CD14-positive monocyte (primary cell): ENCODE measurements around the gene CUTA. TPM values are rescaled to one million over a fixed set of nuclear protein-coding genes. Genes with fewer than 3 reads are reported as not detected.

Experiments used
- DNase-seq, 3 donors: peaks; one replicate each; pipeline ENCODE4 v3.0.0-alpha.2; 2011 to 2022
- H2AFZ ChIP-seq: 2 replicates; pipeline ENCODE4 v1.6.0; 2012; ENCODE audit warnings: mild to moderate bottlenecking, low read depth, low read length, inconsistent platforms; ENCODE audit not compliant: insufficient read depth, poor library complexity, severe bottlenecking
- H3K27ac ChIP-seq, 2 donors: 1 replicate in 1 of 2; 2 replicates in 1 of 2; pipeline ENCODE4 v1.5.1; 2012 to 2013; ENCODE audit warnings: low read length in 2 of 2, control low read depth in 1 of 2, inconsistent platforms in 1 of 2, low read depth in 1 of 2, mild to moderate bottlenecking in 1 of 2
- H3K27me3 ChIP-seq, 2 donors: one replicate each; pipeline versions ENCODE4 v1.6.0 to v1.6.1; 2011 to 2013; ENCODE audit warnings: low read length in 2 of 2; ENCODE audit not compliant: control insufficient read depth in 2 of 2, insufficient read depth in 2 of 2
- H3K36me3 ChIP-seq, 2 donors: replicated peaks in 1 of 2; 1 replicate in 1 of 2; 2 replicates in 1 of 2; pipeline versions ENCODE4 v1.5.1 to v1.6.1; 2012 to 2013; ENCODE audit warnings: low read length in 2 of 2, control low read depth in 1 of 2, inconsistent platforms in 1 of 2, mild to moderate bottlenecking in 1 of 2; ENCODE audit not compliant: insufficient read depth in 2 of 2, control insufficient read depth in 1 of 2
- H3K4me1 ChIP-seq, 2 donors: 1 replicate in 1 of 2; 2 replicates in 1 of 2; pipeline versions ENCODE4 v1.5.1 to v1.6.1; 2012 to 2013; ENCODE audit warnings: low read length in 2 of 2, control low read depth in 1 of 2, inconsistent platforms in 1 of 2, mild to moderate bottlenecking in 1 of 2, moderate library complexity in 1 of 2; ENCODE audit not compliant: insufficient read depth in 2 of 2, control insufficient read depth in 1 of 2
- H3K4me2 ChIP-seq: replicated peaks from 2 replicates; pipeline ENCODE3; 2012; ENCODE audit warnings: low read length, moderate library complexity, mild to moderate bottlenecking; ENCODE audit not compliant: poor library complexity, severe bottlenecking; ENCODE audit errors: extremely low read depth
- H3K4me3 ChIP-seq, 3 experiments: fragments of 200-600 bp in 1 of 3; sonication (generic) in 1 of 3; replicated peaks in 1 of 3; 1 replicate in 2 of 3; 2 replicates in 1 of 3; pipeline ENCODE4 v1.5.1; 2011 to 2013; ENCODE audit warnings: low read length in 3 of 3, mild to moderate bottlenecking in 3 of 3, control low read depth in 2 of 3, low read depth in 2 of 3, inconsistent platforms in 1 of 3, moderate library complexity in 1 of 3
- H3K79me2 ChIP-seq: 2 replicates; pipeline ENCODE4 v1.6.0; 2012; ENCODE audit warnings: mild to moderate bottlenecking, control low read depth, inconsistent platforms, low read length, moderate library complexity; ENCODE audit not compliant: insufficient read depth
- H3K9ac ChIP-seq: 2 replicates; pipeline ENCODE4 v1.6.0; 2017; ENCODE audit warnings: low read length, mild to moderate bottlenecking; ENCODE audit not compliant: insufficient read depth, poor library complexity, severe bottlenecking
- H3K9me3 ChIP-seq, 2 donors: replicated peaks in 1 of 2; 1 replicate in 1 of 2; 2 replicates in 1 of 2; pipeline versions ENCODE4 v1.5.1 to v1.6.1; 2012 to 2013; ENCODE audit warnings: low read length in 2 of 2, control low read depth in 1 of 2; ENCODE audit not compliant: control insufficient read depth in 1 of 2, insufficient read depth in 1 of 2
- H4K20me1 ChIP-seq: 2 replicates; pipeline ENCODE4 v1.6.0; 2012; ENCODE audit warnings: mild to moderate bottlenecking, low read length, control low read depth, moderate library complexity; ENCODE audit not compliant: insufficient read depth
- H3K27ac Mint-ChIP-seq, 7 donors: one replicate each; pipeline ENCODE4 v1.8.0; 2020; ENCODE audit warnings: mild to moderate bottlenecking in 7 of 7, mixed read lengths in 7 of 7, moderate library complexity in 6 of 7, inconsistent platforms in 2 of 7
- H3K27me3 Mint-ChIP-seq, 3 donors: one replicate each; pipeline ENCODE4 v1.8.0; 2021 to 2022; ENCODE audit warnings: low read depth in 3 of 3, mild to moderate bottlenecking in 3 of 3, mixed read lengths in 3 of 3, moderate library complexity in 3 of 3, inconsistent platforms in 1 of 3
- H3K36me3 Mint-ChIP-seq, 2 donors: one replicate each; pipeline ENCODE4 v1.8.0; 2020; ENCODE audit warnings: mixed read lengths in 2 of 2, inconsistent platforms in 1 of 2, mild to moderate bottlenecking in 1 of 2
- H3K4me1 Mint-ChIP-seq: one replicate; pipeline ENCODE4 v1.8.0; 2020; ENCODE audit warnings: mild to moderate bottlenecking, mixed read lengths
- H3K4me3 Mint-ChIP-seq, 2 donors: one replicate each; pipeline ENCODE4 v1.8.0; 2020; ENCODE audit warnings: mild to moderate bottlenecking in 2 of 2, mixed read lengths in 2 of 2, moderate library complexity in 1 of 2
- H3K9me3 Mint-ChIP-seq, 7 donors: one replicate each; pipeline ENCODE4 v1.8.0; 2020 to 2022; ENCODE audit warnings: mixed read lengths in 7 of 7, mild to moderate bottlenecking in 6 of 7, moderate library complexity in 6 of 7, inconsistent platforms in 2 of 7
- CTCF ChIP-seq: fragments of 200-600 bp; IDR thresholded peaks from one replicate; pipeline ENCODE4 v1.8.0; 2022; ENCODE audit warnings: antibody characterized with exemption, mild to moderate bottlenecking
- WGBS: methylation state at CpG from one replicate; pipeline ENCODE4 v1.1.5; 2013; ENCODE audit warnings: missing lambda C conversion rate; ENCODE audit not compliant: insufficient coverage; 5-methylcytosine and 5-hydroxymethylcytosine counted together
- intact Hi-C, 2 donors: fragments of 100-400 bp; cut with micrococcal nuclease; formaldehyde crosslinking; loops; one replicate each; pipeline versions ENCODE4 v1.15.0 to v1.15.1; 2023
- polyA plus RNA-seq, 3 donors: library from polyadenylated mRNA; depleted of rRNA in 1 of 3; unstranded in 2 of 3; stranded (reverse) in 1 of 3; fragments of 300-500 nt in 2 of 3; fragments of >200 nt in 1 of 3; fragmentation: Illumina TruSeq in 2 of 3; gene quantifications; 1 replicate in 2 of 3; 2 replicates in 1 of 3; pipeline ENCODE4 v1.2.3, GENCODE V29; 2012 to 2021

Gene CUTA
- polyA plus RNA-seq, 3 donors = 137 to 160 (median 153) TPM

DNA sequence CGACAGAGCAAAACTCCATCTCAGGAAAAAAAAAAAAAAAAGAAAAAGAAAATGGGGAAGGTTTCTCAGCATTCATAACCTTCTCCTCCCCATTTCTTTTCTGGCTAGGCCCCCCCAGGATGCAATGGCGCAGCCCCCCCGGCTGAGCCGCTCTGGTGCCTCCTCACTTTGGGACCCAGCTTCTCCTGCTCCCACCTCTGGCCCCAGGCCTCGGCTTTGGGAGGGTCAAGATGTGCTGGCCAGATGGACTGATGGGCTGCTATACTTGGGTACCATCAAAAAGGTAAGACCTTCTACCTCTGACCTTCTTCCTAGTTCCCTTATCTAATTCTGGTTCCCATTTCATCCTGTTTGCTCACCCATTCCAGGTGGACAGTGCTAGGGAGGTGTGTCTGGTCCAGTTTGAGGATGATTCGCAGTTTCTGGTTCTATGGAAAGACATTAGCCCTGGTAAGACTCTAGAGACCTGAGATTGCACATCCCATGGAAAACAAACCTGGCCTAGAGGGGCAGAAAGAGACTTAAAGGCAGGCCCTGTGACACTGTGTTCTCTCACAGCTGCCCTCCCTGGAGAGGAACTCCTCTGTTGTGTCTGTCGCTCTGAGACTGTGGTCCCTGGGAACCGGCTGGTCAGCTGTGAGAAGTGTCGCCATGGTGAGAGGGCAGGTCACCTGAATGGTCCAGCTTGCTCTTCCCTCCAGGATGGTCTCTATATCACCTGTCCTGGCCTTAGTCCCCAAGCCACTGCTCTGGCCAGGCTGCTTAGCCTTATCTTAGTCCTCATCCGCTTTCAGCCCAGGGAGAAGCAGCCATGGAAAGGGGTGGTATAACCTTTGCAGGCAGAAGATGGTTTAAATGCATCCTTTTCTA lies 5.5 kb downstream of the CUTA start:
- Histone ChIP-seq H3K9me3 (no peaks in the 10 kb centered on the region), H4K20me1 (peaks cover 4% of the 10 kb centered on the region), H3K27me3 (no peaks in the 10 kb centered on the region), H2AFZ (no peak overlapping the region), H3K36me3 (peaks cover 3 to 40% of the 10 kb centered on the region in 2 donors), H3K4me2 (no peak overlapping the region), H3K4me1 (peaks cover 25 to 51% of the 10 kb centered on the region in 2 donors), H3K9ac (no peak overlapping the region), H3K27ac (no peak overlapping the region), H3K79me2 (peaks cover 21% of the 10 kb centered on the region), H3K4me3 (no peak overlapping the region)
- TF ChIP-seq CTCF = no peak
- DNase-seq = no peak
- peaks cover 0 to 2% (median 0%) of the 10 kb centered on the region in 3 donors for H3K27me3 Mint-ChIP-seq
- peaks cover 41 to 44% of the 10 kb centered on the region in 2 donors for H3K36me3 Mint-ChIP-seq
- H3K4me1 Mint-ChIP-seq = peaks cover 41% of the 10 kb centered on the region
- WGBS = 98% methylated on average over 5 of the region's 10 CpGs
- intact Hi-C loops = loop anchor here in 1 of 2 donors (10.0 kb wide), 2 partner anchors 98 to 208 kb away; partner anchors contain the start of genes HSD17B8, RING1, RXRB and SLC39A7
- H3K9me3 Mint-ChIP-seq = no peaks in the 10 kb centered on the region
- H3K4me3 Mint-ChIP-seq = peak overlapping the region in 1 of 2 donors; percentile 82
- H3K27ac Mint-ChIP-seq = peak overlapping the region in 5 of 7 donors; percentile 15 to 81 (median 19)

GRCh38 chr6:33411632-33412005 lies 6.3 kb downstream of the CUTA start:
- H3K4me1 Mint-ChIP-seq = peaks cover 34% of the 10 kb centered on the region
- no peak for TF ChIP-seq CTCF
- H3K36me3 Mint-ChIP-seq = peaks cover 42 to 49% of the 10 kb centered on the region in 2 donors
- peak overlapping the region; percentile 84 for H3K9ac ChIP-seq
- H3K79me2 ChIP-seq = peaks cover 15% of the 10 kb centered on the region
- DNase-seq = no peak
- peaks cover 3 to 48% of the 10 kb centered on the region in 2 donors for H3K36me3 ChIP-seq
- H3K27ac ChIP-seq = peak overlapping the region; percentile 41 to 79
- no peaks in the 10 kb centered on the region for H3K9me3 Mint-ChIP-seq
- H3K27ac Mint-ChIP-seq = peak overlapping the region; percentile 60 to 95 (median 78)
- no peaks in the 10 kb centered on the region for H3K27me3 ChIP-seq
- WGBS = 45% methylated on average over 2 of the region's 6 CpGs
- peaks cover 0 to 2% (median 0%) of the 10 kb centered on the region in 3 donors for H3K27me3 Mint-ChIP-seq
- H3K4me3 ChIP-seq = peak overlapping the region; percentile 49 to 86 (median 69)
- peak overlapping the region; percentile 82 to 84 for H3K4me3 Mint-ChIP-seq
- no peaks in the 10 kb centered on the region for H3K9me3 ChIP-seq
- H2AFZ ChIP-seq = no peak overlapping the region
- peak overlapping the region; percentile 92 for H3K4me2 ChIP-seq
- peaks cover 4% of the 10 kb centered on the region for H4K20me1 ChIP-seq
- intact Hi-C loops = loop anchor here in 1 of 2 donors (1.0 to 10.0 kb wide), 3 partner anchors 20 to 207 kb away; partner anchors contain the start of genes HSD17B8, KIFC1, RING1 and RXRB
- H3K4me1 ChIP-seq = peaks cover 17 to 44% of the 10 kb centered on the region in 2 donors
